ENCODE measurements around the gene CYP2U1.
"Not testable (repeated sequence)": the region's sequence is repeated elsewhere in the genome, so short reads cannot be mapped to it uniquely, and the experiment has no call there.

CYP2U1 gene

DNA sequence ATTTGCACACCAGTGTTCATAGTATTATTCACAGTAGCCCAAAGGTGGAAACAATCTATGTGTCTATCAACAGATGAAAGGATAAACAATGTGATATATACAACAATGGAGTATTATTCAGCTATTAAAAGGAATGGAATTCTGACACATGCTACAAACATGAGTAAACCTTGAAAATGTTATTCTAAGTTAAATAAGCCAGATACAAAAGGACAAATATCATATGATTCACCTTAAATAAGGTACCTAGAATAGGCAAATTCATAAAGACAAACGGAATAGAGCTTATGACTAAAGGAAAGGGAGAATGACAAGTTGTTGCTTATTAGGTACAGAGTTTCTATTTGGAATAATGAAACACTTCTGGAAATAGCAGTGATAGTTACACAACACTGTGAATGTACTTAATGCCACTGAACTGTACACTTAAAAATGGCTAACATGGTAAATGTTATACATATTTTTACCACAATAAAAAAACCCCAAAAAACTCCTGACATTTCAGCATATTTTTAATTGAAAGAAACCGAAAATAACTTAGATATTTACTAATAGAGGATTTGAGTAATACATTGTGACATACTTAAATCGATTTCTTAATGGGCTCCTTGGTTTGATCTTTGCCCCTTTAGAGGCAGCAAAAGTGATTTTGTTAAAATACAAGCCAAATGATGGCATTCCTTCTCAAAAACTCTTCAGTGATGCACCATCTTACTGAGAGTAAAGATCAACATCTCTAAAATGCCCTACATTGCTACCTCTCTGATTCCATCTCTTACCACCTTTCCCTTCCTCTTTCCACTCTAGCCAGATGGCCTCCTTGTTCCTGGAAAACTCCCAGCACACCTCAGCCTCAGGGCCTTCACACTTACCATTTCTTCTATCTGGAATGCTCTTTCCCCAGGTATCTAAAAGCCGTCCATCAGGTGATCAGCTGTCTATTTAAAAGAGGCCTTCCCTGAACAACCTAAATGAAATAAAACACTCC lies 8.6 kb upstream of the CYP2U1 start:
- no peak for DNase-seq

DNA sequence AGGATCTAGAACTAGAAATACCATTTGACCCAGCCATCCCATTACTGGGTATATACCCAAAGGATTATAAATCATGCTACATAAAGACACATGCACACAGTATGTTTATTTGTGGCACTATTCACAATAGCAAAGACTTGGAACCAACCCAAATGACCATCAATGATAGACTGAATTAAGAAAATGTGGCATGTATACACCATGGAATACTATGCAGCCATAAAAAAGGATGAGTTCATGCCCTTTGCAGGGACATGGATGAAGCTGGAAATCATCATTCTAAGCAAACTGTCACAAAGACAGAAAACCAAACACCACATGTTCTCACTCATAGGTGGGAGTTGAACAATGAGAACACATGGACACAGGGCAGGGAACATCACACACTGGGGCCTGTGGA lies 5.6 kb upstream of the CYP2U1 start:
- not testable (repeated sequence) for DNase-seq

- DNase-seq: not testable (repeated sequence)
These were observed 4.5 kb upstream of the CYP2U1 start for GRCh38 chr4:107926875-107927274.

GRCh38 chr4:107931775-107932321 lies 499 bp downstream of the CYP2U1 start:
- DNase-seq: peak in 1 of 2 donors; percentile 49

- no peak for DNase-seq
These were observed 3.9 kb downstream of the CYP2U1 start for GRCh38 chr4:107935246-107935645.

DNA sequence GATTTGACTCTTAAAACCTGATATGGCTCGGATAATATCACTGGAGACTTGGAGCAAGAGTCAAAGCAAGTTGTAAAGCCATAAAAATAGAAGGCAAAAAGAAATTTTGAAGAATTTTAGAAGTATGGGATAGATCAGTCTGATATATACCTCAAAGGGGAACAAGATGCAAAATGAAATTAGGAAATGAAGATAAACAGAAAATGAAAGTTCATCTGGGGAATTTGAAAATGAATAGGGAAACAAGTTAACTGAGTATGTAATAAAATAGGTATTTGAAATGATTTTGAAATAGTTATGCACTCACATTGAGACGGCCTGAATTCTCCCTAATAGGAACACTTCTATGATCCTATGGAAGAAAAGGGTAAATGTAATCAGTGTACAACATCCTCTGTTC lies 5.7 kb downstream of the CYP2U1 start:
- no peak for DNase-seq

DNA sequence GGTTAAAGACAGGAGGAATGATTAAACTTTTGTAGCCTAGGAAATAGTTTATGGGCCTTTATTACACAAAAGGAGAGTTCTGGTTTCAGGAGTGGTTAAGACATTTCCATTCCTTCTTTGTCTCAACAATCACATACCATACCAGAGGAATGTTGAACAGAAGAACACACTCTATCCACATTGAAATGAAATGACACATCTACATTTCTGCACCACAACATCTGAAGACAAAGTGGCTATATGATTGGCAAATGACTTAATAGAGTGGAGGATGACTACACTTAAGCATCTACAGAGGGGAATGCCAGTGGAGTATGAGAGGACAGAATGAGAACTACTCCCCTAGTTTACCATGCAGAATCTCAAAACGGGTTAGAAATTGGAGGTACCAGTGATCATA lies 8.0 kb downstream of the CYP2U1 start:
- no peak for DNase-seq

DNA sequence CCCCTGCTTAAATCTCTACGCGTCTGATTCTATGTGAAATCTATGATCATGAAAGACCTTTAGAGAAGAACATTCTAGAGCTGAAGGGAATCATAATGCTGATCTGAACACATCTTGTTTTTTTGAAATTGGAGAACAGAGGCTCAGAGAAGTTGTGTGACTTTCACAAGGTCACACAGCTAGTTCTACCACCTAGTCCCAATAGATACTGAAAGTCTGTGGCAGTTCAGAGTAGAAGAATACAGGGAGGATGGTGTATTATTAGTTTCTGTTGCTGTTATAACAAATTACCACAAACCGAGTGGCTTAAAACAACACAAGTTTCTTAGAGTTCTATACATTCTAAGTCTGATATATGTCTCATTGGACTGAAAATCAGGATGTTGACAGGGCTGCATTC lies 14.5 kb downstream of the CYP2U1 start:
- no peak for DNase-seq

- no peak for DNase-seq
These were observed 19.6 kb downstream of the CYP2U1 start for GRCh38 chr4:107950746-107951540.

DNA sequence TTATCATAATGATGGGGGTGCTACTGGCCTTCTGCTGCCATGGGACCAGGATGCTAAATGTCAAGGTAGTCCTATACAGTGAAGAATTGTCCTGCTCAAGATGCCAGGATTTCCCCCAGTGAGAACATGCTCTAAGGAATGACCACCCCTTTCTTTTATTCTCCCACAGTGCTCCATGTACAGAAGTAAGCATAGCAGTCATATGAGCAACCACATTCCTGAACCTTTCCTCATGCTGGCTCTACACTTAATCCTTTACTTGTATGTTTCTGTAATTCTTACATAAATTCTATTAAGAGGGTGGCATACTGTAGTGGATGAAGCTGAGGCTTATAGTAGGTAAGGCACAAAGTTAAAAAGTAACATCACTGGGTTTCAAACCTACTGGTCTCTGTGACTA lies 20.2 kb downstream of the CYP2U1 start:
- DNase-seq: no peak

DNA sequence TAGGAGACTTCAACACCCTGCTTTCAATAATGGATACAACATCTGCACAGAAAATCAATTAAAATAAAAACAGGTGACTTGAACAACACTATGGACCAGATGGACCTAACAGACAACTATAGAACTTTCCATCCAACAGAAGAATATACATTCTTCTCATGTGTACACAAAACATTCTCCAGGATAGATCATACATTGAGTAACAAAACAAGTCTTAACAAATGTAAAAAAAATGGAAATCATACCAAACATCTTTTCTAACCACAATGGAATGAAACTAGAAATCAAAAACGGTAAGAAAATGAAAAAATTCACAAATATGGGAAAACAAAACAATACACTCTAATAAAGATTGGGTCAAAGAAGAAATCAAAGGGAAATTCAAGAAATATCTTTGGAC lies 24.7 kb downstream of the CYP2U1 start:
- no peak for DNase-seq

DNA sequence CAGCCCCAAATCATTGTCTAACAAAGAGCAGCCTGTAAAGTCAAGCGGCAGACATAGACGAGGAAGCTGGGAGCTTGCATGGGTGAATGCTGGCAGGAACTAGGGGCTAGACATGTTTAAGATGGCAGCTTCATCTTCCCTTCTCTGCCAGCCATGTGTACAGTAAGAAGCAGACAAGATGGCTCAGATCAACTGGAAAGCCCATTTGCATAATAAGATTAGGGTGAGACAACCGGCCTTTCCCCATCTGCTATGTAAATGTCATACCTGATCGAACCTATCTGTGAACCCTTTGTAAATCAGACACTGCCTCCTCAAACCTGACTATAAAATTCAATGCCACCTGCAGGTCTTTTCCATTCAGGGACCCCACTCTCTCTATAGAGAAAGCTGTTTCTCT lies 35.6 kb downstream of the CYP2U1 start:
- DNase-seq: no peak

- not testable (repeated sequence) for DNase-seq
These were observed 36.2 kb downstream of the CYP2U1 start for GRCh38 chr4:107967519-107967918.

- DNase-seq: not testable (repeated sequence)
These were observed 36.6 kb downstream of the CYP2U1 start for GRCh38 chr4:107967921-107968320.

DNA sequence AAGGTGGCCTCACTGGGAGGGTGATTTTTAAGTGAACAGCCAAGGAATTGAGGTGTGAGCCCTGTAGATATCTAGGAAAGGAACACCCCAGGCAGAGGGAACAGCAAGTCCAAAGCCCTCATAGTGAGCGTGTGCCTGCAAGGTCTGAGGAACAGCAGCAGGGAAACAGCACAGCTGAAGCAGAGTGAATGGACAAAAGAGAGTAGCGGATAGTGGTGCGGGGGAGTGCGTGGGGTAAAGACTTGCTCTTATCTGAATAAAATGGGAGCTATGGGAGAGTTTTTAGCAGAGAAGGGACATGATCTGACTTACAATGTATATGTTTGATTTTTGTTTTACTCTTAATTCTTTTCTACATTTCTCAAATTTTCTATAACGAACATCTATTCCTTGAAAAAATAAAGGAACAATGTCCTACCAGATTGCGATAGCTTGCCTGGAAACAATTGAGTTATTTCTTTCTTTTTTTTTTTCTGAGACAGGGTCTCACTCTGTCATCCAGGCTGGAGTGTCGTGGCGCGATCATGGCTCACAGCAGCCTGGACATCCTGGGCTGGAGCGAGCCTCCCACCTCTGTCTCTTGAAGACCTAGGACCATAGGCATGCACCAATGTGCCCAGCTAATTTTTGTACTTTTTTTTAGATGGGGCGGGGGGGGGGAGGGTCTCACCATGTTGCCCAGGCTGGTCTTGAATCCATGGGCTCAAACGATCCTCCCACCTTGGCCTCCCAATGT lies 38.9 kb downstream of the CYP2U1 start:
- peak in 1 of 2 donors; percentile 15 for DNase-seq

- no peak for DNase-seq
These were observed 41.3 kb downstream of the CYP2U1 start for GRCh38 chr4:107972605-107973004.

GRCh38 chr4:107974523-107974922 lies 43.2 kb downstream of the CYP2U1 start:
- no peak for DNase-seq

DNA sequence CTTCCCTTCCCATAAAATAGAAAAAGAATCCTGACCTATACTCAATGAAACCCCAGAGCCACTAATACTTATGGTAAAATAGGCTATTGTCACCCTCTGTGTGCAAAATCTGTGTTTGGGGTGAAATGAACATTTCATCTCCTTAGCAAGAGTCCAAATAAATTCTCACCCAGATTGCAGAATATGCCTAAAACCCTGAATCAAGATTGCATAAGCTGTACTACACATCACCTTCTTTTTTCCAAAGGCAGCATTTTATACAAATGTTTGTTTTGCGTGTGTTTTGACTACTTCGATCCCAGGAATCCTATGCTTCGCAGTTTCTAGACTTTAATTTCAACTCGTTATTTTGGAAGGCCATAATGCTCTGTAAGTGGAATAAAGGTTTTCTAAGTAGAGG lies 46.1 kb downstream of the CYP2U1 start:
- DNase-seq: no peak

GRCh38 chr4:107977966-107978705 lies 46.8 kb downstream of the CYP2U1 start:
- no peak for DNase-seq

GRCh38 chr4:107978716-107979451 lies 47.5 kb downstream of the CYP2U1 start:
- peak; percentile 37 to 69 for DNase-seq

Measured in hippocampal formation (tissue), 2 donors.